Testis (tissue), 3 donors: ENCODE data around the gene SLCO3A1. TPM values are rescaled to one million over a fixed set of nuclear protein-coding genes. Genes with fewer than 3 reads are reported as not detected.

Experiments used
- DNase-seq: peaks from one replicate; pipeline ENCODE4 v3.0.0-alpha.2; 2019
- H3K27ac ChIP-seq, 2 donors: fragments of 200-600 bp; sonication (generic); one replicate each; pipeline ENCODE4 v1.5.1; 2019
- H3K27me3 ChIP-seq: fragments of 200-600 bp; sonication (generic); one replicate; pipeline ENCODE4 v1.5.1; 2019
- H3K36me3 ChIP-seq: fragments of 200-600 bp; sonication (generic); one replicate; pipeline ENCODE4 v1.5.1; 2017; ENCODE audit warnings: low read depth; ENCODE audit errors: missing control alignments
- H3K4me1 ChIP-seq: fragments of 200-600 bp; sonication (generic); one replicate; pipeline ENCODE4 v1.5.1; 2019
- H3K4me3 ChIP-seq, 2 donors: fragments of 200-600 bp; sonication (generic); one replicate each; pipeline ENCODE4 v1.5.1; 2017 to 2019
- H3K9me3 ChIP-seq: fragments of 200-600 bp; sonication (generic); one replicate; pipeline ENCODE4 v1.5.1; 2017
- POLR2A ChIP-seq: fragments of 450-650 bp; IDR thresholded peaks from one replicate; pipeline ENCODE4 v1.6.1; 2017; ENCODE audit warnings: antibody characterized with exemption, mild to moderate bottlenecking, moderate library complexity
- WGBS, 2 donors: methylation state at CpG; one replicate each; pipeline ENCODE4 v1.1.5; 2018; 5-methylcytosine and 5-hydroxymethylcytosine counted together
- intact Hi-C: fragments of 100-400 bp; cut with DNase I; formaldehyde crosslinking; loops from one replicate; pipeline ENCODE4 v1.15.1; 2023; ENCODE audit warnings: low total_unique reads
- polyA plus RNA-seq: library from polyadenylated mRNA; stranded (reverse); fragments of 350-450 nt; fragmentation: Illumina TruSeq; extraction: RNeasy Lipid Tissue Mini Kit (QIAGEN cat#74804); gene quantifications from one replicate; pipeline ENCODE4 v1.2.3, GENCODE V29; 2014; ENCODE audit warnings: low read depth, low replicate concordance; ENCODE audit not compliant: insufficient read depth
- total RNA-seq, 2 donors: library from RNA; depleted of rRNA; stranded (reverse); fragments of >200 nt; gene quantifications; one replicate each; pipeline ENCODE4 v1.2.3, GENCODE V29; 2016
- TF ChIP-seq, protein P1 (sequence below), 3 experiments: fragments of 450-650 bp in 2 of 3; fragments of 200-600 bp in 1 of 3; sonication (generic) in 1 of 3; IDR thresholded peaks; one replicate each; pipeline ENCODE4 v1.5.1; 2016 to 2019; ENCODE audit warnings: antibody characterized with exemption in 3 of 3, mild to moderate bottlenecking in 2 of 3, moderate library complexity in 1 of 3

SLCO3A1 gene
- total and polyA plus RNA-seq, 3 donors from 2014 or later: 76.3 to 144 (median 77.2) TPM

DNA sequence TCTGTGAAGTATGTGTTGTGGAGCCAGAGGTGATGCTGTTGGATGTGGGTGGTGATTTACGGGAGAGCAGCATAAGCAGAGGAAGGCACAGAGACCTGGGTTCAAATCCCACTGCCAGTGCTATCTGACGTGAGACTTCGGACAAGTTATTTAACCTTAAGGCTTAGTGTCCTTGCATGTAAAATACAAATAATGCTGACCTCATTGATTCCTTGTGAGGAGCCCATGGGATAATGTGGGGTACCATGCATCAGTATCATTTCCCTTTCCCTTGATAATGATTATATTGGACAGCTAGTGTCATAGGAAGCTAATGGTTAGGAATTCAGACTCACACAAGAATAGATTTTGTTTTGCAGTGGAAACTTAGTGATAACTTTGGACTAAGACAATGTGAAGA, 141.6 kb downstream of the SLCO3A1 start:
- Histone ChIP-seq H3K27ac (no peak overlapping the region), H3K9me3 (no peaks in the 10 kb centered on the region), H3K4me3 (no peak overlapping the region), H3K4me1 (no peaks in the 10 kb centered on the region), H3K27me3 (no peaks in the 10 kb centered on the region), H3K36me3 (no peaks in the 10 kb centered on the region)
- WGBS, 2 donors: 81 to 92% methylated on average over 3 of the region's 3 CpGs
- DNase-seq: no peak
- intact Hi-C loops: no loop called here
- TF ChIP-seq, protein P1, sequence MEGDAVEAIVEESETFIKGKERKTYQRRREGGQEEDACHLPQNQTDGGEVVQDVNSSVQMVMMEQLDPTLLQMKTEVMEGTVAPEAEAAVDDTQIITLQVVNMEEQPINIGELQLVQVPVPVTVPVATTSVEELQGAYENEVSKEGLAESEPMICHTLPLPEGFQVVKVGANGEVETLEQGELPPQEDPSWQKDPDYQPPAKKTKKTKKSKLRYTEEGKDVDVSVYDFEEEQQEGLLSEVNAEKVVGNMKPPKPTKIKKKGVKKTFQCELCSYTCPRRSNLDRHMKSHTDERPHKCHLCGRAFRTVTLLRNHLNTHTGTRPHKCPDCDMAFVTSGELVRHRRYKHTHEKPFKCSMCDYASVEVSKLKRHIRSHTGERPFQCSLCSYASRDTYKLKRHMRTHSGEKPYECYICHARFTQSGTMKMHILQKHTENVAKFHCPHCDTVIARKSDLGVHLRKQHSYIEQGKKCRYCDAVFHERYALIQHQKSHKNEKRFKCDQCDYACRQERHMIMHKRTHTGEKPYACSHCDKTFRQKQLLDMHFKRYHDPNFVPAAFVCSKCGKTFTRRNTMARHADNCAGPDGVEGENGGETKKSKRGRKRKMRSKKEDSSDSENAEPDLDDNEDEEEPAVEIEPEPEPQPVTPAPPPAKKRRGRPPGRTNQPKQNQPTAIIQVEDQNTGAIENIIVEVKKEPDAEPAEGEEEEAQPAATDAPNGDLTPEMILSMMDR (IDR thresholded peaks at IDR 0.05): no peak
- no peak for TF ChIP-seq POLR2A

DNA sequence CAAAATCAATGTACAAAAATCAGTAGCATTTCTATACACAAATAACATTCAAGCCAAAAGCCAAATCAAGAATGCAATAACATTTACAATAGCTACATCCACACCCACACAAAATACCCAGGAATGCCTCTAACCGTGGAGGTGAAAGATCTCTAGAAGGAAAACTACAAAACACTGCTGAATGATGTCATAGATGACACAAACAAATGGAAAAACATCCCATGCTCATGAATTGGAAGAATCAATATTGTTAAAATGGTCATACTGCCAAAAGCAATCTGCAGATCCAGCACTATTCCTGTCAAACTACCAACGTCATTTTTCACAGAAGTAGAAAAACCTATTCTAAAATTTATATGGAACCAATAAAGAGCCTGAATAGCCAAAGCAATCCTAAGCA, 143.7 kb downstream of the SLCO3A1 start:
- no peak for DNase-seq
- H3K36me3 ChIP-seq: no peaks in the 10 kb centered on the region
- no peaks in the 10 kb centered on the region for H3K27me3 ChIP-seq
- no peak overlapping the region for H3K27ac ChIP-seq
- no peak overlapping the region for H3K4me3 ChIP-seq
- TF ChIP-seq, protein P1 (IDR thresholded peaks at IDR 0.05): no peak
- no peak for TF ChIP-seq POLR2A
- intact Hi-C loops: no loop called here
- 63 to 78% methylated on average over 2 of the region's 2 CpGs for WGBS, 2 donors
- H3K9me3 ChIP-seq: no peaks in the 10 kb centered on the region
- no peaks in the 10 kb centered on the region for H3K4me1 ChIP-seq

DNA sequence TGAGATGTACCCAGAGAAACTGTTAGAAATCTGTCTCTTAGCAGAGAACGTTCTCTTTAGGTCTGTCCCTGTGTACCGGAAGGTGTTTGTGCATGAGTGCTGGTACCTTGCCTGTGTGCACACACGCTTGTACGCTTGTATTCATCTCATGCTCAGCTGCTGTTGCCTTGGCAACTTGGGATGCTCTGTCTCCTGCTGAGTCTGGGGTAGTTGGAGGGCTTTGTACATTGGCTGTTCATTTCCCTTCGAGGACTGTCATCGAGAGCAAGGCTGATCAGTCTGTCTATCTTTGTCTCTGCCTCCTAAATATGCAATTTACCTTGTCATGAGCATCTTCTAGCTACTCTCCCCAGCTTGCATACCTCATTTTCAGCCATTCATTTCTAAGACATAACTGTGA, 147.2 kb downstream of the SLCO3A1 start:
- Histone ChIP-seq H3K36me3 (no peaks in the 10 kb centered on the region), H3K4me1 (no peaks in the 10 kb centered on the region), H3K27me3 (no peaks in the 10 kb centered on the region), H3K9me3 (no peaks in the 10 kb centered on the region), H3K4me3 (no peak overlapping the region), H3K27ac (no peak overlapping the region)
- WGBS, 2 donors: 81 to 89% methylated on average over 6 of the region's 6 CpGs
- TF ChIP-seq POLR2A: no peak
- TF ChIP-seq, protein P1 (IDR thresholded peaks at IDR 0.05): no peak
- intact Hi-C loops: no loop called here
- DNase-seq: no peak

DNA sequence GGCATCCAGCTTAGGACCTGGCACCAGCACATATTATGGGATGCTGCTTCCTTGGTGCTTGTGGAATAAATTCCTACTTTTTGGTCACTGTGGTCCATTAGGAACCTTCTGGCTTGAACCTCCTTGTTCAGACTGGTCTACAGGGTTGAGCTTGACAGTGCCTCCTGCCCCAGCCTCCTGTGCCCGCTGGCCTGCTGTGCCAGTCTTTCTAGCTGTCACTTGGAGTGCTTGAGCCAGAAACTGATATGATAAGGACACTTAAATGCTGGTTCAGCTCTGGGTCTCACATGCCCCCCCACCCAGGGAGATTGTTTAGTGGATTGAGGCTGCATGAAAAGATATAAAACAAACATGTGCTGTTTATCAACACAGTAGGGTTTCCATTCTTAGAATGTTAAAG, 147.8 kb downstream of the SLCO3A1 start:
- TF ChIP-seq POLR2A: no peak
- TF ChIP-seq, protein P1 (IDR thresholded peaks at IDR 0.05): no peak
- H3K36me3 ChIP-seq: no peaks in the 10 kb centered on the region
- no peaks in the 10 kb centered on the region for H3K9me3 ChIP-seq
- no peaks in the 10 kb centered on the region for H3K27me3 ChIP-seq
- DNase-seq: no peak
- intact Hi-C loops: no loop called here
- H3K4me1 ChIP-seq: no peaks in the 10 kb centered on the region
- H3K4me3 ChIP-seq: no peak overlapping the region
- WGBS, 2 donors: 63 to 70% methylated on average over 1 of the region's 1 CpG
- H3K27ac ChIP-seq: no peak overlapping the region

DNA sequence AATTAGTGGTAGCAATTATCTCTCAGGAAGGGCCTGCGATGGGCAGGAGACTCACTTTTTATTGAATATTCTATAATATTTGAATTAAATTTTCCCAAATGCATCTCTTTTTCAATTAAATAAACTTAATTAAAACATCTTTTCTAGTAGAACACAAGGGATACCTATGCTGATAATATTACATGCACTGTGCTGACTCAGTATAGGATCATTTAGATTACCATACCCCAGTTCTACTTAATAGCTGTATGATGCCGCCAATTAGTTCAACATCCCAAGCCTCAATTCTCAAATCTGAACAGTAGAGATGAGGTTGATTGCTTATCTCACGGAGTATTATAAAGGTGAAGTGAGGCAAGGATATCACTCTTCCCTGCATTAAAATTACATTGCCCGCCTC, 149.2 kb downstream of the SLCO3A1 start:
- WGBS, 2 donors: 91 to 99% methylated on average over 4 of the region's 4 CpGs
- Histone ChIP-seq H3K27me3 (no peaks in the 10 kb centered on the region), H3K27ac (no peak overlapping the region), H3K4me1 (no peaks in the 10 kb centered on the region), H3K9me3 (no peaks in the 10 kb centered on the region), H3K36me3 (no peaks in the 10 kb centered on the region), H3K4me3 (no peak overlapping the region)
- no peak for DNase-seq
- intact Hi-C loops: no loop called here
- TF ChIP-seq, protein P1 (IDR thresholded peaks at IDR 0.05): no peak
- TF ChIP-seq POLR2A: no peak
